OCI-LY7 (cell line): ENCODE results near the gene TP53I11.

Experiments
- EZH2phosphoT487 ChIP-seq: fragments of 200-600 bp; sonication (generic); IDR thresholded peaks from 2 replicates; pipeline ENCODE4 v1.6.1; 2018; ENCODE audit warnings: low read depth, borderline replicate concordance, mild to moderate bottlenecking, mixed run types, antibody characterized with exemption, low read length, moderate library complexity, mixed read lengths
- TF ChIP-seq, protein P1 (sequence below): fragments of 200-600 bp; sonication (generic); conservative IDR thresholded peaks from 2 replicates; pipeline ENCODE4 v1.5.1; 2014; ENCODE audit warnings: mild to moderate bottlenecking, antibody characterized with exemption, low read length, moderate library complexity, mixed read lengths

DNA sequence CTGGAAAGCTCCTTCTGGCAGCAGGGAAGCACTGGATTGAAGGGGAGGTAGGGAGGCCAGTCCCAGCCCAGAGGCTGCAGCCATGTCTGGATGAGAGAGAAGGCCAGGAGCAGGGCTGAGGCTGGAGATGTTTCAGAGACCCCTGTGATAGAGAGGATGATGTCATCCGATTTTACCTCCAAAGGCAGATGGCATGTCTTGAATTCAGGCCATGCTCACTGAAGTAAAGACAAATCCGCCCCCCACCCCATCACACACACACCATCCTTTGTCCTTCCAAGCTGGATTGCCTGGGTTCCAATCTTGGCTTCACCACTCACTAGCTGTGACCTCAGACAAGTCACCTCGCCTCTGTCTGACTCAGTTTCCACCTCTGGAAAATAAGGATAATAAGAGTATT is 47.2 kb downstream of the TP53I11 start:
- no peak for TF ChIP-seq EZH2phosphoT487
- TF ChIP-seq, protein P1, sequence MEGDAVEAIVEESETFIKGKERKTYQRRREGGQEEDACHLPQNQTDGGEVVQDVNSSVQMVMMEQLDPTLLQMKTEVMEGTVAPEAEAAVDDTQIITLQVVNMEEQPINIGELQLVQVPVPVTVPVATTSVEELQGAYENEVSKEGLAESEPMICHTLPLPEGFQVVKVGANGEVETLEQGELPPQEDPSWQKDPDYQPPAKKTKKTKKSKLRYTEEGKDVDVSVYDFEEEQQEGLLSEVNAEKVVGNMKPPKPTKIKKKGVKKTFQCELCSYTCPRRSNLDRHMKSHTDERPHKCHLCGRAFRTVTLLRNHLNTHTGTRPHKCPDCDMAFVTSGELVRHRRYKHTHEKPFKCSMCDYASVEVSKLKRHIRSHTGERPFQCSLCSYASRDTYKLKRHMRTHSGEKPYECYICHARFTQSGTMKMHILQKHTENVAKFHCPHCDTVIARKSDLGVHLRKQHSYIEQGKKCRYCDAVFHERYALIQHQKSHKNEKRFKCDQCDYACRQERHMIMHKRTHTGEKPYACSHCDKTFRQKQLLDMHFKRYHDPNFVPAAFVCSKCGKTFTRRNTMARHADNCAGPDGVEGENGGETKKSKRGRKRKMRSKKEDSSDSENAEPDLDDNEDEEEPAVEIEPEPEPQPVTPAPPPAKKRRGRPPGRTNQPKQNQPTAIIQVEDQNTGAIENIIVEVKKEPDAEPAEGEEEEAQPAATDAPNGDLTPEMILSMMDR, result no peak
